ENCODE measurements around the gene TMEM252.

DNA sequence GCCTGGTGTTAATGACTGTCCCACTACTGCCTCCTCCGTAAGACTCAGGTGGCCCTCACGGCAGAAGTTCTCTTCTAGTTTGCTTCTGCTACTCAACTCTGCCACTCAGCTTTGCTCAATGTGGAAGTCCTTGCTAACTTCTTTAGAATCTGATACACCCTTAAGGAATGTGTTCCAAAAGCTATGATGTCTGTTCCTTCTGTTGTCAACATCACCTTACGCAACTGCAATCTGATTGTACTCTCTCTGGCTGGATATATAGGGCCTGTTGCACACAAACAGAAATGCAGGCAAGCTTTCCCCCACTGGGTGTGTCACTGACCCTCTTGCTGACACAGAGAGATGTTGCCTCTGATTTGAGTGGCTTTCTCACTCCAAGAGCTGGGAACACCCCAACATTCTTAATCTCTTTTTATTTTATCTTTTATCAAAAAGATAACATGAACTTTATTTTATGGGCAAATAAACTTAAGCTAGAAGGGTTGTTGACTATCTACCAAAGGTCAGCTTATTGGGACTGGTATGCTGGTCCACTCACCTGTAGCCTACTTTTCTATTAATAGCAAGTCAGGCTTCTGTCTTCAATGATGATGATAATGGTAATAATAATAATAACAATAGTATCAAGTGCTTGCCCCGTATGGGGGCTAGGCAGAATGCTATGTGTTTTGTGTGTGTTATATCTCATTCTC, 25.2 kb downstream of the TMEM252 start:
- TF ChIP-seq POLR2AphosphoS5 (IDR thresholded peaks at IDR 0.05; ENCODE audit: low read depth, low read length) (no peak), TAF1 (IDR thresholded peaks at IDR 0.05; ENCODE audit: borderline replicate concordance, low read depth, low read length) (no peak), POLR2A (IDR thresholded peaks at IDR 0.05; ENCODE audit: low read depth, low read length) (no peak)

All from GM12892 (cell line).